Activated gamma-delta T cell (primary cell): ENCODE results near the gene UPF2.
"Not testable (repeated sequence)": the region's sequence is repeated elsewhere in the genome, so short reads cannot be mapped to it uniquely, and the experiment has no call there.

ENCODE experiments used
- DNase-seq: peaks from one replicate; lab custom pipeline; 2025; lab: John Stamatoyannopoulos, UW

UPF2 gene

DNA sequence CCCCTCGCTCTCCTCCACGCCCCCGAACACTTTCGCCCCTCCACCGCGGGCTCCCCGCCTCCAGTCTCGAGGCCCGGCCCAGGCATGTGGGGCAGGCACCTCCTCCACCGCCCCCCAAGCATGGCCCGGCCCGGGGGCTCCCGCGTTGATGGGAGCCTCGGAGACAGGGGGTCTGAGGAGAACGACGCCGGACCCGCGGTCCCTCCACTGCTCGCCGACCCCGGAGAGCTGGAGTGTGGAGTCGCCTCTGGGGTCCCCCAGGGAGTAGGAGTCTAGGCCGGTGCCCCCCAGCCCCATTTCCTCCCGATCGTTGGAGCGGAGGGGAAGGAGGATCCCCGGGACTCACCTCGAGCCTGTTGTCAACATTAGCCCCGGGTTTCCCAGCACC lies 206 bp downstream of the UPF2 start:
- DNase-seq = peak; percentile 48

DNA sequence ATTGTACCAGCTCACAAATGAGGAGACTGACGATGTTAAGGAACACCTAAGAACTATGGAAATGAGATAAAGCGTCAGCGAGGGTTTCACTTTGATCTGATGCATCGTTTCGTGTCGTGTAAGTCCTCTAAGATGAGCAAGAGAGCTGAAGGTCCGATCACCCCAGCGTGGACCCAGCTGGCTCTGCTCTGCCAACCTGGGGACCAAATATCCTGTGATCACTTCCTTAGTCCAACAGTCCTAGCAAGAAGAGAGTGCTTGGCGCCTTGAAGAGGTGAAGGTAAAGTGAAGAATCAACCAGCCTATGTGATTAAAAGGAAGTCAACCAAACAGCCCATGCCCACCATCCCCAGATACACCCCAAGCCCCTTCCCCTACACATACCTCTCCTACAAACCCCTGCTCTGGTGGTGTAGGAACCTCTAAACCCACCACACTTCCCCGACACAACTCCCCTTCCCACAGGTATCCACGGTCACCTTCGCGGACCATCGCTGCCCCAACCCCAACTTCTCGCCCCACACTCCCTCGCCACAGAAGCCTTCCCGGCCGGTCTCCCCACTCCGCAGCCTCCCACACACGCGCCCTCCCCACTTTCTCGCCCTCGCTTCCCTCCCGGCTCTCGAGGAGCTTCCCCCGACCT lies 722 bp downstream of the UPF2 start:
- DNase-seq = no peak

DNA sequence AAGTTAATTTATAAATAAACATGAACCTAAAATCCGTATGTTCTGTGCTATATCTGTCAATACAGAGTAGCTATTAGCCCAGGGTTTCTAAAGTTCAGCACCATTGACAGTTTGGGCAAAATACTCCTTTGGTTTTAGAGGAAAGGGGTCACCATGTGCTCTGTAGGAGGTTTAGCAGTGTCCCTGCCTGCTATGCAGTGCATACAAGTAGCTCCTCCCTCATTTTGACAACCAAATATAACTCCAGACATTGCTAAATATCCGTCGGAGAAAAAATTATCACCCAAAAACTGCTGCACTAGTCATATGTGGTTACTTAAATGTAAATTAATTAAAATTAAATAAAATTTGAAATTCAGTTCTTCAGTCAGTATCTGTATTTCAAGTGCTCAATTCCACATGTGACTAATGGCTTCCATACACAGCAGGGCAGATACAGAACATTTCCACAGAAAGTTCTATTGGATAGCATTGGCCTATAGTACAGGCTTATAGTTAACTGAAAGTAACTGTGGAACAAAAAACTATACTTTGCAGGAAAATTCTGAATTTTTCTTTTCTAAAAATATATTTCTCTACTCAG lies 6.4 kb downstream of the UPF2 start:
- DNase-seq = no peak

DNA sequence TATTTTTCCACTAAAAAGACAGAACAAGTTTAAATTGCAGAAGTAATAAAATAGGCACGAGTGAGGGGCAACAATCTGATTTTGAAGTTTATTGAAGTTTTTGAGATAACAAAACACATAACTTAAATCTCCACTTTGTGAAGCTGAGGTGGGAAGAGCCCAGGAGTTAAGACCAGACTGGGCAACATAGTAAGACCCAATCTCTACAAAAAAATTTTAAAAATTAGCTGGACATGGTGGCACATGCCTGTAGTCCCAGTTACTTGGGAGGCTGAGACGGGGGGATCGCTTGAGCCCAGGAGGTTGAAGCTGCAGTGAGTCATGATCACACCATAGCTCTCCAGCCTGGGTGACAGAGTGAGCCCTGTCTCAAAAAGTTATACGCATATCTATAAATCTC lies 11.2 kb downstream of the UPF2 start:
- no peak for DNase-seq

DNA sequence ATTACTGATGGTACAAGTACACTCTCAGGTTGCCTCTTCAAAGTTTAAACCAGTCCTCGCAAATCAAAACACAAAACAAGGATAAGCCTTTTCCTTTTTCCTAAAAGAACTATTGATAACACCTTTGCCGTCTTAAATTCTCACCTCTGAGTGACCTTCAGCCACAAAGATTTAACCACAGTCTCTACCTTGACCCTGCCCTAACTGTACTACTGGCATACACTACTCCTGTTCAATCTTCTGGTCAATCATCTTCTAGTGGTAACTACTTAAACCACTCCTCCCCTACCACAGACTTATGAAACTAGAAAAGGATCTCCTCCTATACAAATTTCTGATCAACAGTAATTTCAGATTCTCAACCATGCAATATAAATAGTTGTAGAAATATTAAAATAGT lies 15.1 kb downstream of the UPF2 start:
- DNase-seq = no peak

DNA sequence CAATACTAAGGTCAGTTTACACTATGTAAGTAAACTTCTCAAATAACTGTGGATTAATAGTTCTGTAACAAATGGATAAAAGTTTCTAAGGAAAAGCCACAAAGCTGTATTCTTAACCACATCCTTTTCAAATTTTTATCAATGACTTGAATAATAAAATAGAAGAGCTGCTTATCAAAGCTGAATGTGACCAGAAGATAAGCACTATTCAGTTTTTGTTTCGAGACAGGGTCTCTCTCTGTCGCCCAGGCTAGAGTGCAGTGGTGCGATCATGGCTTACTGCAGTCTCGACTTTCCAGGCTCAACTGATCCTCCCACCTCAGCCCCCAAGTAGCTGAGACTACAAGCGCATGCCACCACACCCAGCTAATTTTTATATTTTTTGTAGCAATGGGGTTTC lies 17.0 kb downstream of the UPF2 start:
- DNase-seq = no peak

DNA sequence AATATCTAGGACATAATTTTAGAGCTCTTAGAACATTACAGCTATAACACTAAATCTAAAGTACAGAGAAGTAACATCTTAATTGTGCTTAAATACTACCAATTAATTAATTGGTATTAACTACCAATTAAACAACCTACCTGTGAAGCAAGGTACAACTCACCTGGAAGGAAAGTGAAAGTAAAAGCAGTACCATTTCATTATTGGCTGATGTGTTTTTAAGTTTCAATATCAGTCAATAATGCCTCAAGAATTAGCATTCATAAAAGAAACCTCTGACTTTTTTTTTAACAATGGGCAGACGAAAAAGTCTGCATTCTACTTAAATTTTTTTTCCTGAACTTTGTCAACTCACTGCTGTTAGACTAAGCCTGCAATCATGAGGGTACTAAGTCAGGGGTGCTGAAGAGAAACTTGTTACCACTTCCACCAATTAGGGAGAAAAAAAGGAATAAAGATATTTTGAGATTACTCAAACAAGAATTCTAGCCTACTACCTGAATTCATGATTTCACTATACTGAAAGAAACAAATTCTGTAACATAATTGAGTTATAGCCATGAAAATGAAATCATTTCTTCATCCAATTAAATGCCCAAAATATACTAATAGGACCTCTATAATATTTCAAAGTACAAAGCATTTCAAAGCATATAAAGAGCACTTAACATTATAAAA lies 19.9 kb downstream of the UPF2 start:
- DNase-seq = no peak

DNA sequence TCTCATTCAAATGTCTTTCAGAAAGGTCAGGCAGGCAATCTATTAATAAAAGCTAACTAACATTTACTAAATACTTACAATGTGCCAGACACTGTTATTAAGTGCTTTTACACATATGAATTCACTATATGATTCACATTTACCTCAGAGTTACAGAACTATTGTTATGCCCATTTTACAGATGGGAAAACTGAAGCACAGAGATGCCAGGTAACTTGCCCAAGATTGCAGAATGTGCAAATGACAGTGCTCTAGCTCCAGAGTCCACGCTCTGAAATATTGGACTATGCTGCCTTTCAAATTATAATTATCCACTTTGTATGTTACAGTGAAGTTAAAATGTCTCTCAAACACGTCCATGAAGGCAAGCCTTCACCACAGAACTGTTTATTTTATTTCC lies 22.0 kb downstream of the UPF2 start:
- no peak for DNase-seq

DNA sequence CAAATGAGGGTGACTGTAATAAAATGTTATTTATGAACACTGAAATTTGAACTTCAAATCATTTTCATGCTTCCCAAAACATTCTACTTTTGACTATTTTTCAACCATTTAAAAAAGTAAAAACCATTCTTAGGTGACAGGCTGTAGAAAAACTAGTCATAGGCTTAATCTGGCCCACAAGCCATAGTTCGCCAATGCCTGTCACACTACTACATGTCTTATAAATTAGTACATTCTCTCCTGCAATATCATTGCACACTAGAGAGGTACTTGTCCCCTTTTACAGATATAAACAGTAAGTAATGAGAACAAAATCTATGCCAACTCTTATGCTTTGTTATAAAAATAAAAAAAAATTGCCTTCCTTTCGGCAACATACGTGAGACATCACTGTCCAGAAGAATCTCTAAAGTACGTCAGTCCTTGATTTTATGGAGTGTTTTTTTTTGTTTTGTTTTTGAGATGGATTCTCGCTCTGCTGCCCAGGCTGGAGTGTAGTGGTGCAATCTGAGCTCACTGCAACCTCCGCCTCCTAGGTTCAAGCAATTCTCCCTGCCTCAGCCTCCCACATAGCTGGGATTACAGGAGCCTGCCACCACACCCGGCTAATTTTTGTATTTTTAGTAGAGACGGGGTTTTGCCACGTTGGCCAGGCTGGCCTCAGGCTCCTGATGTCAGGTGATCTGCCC lies 23.2 kb downstream of the UPF2 start:
- no peak for DNase-seq

DNA sequence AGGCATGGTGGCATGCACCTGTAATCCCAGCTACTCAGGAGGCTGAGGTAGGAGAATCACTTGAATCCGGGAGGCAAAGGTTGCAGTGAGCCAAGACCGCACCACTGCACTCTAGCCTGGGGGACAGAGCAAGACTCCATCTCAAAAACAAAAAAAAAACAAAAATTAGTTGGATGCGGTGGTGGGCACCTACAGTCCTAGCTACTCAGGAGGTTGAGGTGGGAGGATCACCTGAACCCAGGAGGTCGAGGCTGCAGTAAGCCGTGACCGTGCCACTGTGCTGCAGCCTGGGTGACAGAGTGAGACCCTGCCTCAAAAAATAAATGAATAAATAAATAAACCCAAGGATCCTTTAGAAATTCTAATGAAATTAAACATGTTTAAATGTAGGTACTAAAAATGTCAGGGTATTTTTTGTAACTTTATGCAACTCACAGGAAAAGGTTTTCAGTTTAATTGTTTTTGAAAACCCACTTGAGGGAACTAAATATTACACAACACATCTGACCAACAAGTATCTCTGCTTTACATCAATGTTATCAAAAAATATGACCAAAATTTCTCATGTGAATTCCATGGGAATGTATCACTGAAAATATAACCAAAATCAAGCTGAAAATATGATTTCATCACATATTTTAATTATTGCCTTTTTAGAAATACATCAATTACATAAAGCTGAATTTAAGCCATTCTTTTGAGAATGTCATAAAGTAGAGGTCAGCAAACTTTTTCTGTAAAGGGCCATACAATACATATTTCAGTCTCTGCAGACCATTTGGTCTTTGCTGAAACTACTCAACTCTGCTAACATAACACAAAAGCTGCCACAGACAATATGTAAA lies 23.9 kb downstream of the UPF2 start:
- DNase-seq = no peak

DNA sequence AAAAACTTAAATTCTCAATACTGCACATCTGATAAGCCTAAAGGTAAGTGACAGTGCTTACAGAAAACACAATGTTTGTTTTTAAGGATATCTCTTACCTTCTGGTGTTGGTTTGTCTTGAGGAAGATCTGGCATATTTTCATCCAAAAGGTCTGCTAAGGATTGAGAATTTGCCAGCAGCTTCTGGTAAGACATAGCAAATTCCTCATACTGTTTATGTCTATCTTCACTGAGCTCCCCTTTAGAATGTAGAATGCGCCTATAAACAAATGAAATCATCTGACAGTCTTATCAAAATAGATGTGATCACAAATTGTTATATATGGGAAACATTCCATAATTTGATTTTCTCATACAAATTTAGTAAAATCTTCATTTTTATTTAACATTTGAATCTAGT lies 28.7 kb downstream of the UPF2 start:
- no peak for DNase-seq

DNA sequence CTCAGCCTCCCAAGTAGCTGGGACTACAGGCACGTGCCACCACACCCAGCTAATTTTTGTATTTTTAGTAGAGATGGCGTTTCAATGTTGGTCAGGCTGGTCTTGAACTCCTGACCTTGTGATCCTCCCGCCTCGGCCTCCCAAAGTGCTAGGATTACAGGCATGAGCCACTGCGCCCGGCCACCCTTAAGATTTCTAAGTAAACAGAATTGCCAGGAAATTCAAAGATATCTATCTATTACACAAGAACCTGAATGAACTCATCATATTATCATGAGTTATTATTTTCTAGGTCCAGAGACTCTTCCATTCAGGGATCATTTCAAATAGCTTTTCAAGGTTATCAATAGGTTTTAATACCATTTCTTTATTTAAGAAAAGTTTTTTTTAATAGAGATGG lies 29.2 kb downstream of the UPF2 start:
- DNase-seq = not testable (repeated sequence)

DNA sequence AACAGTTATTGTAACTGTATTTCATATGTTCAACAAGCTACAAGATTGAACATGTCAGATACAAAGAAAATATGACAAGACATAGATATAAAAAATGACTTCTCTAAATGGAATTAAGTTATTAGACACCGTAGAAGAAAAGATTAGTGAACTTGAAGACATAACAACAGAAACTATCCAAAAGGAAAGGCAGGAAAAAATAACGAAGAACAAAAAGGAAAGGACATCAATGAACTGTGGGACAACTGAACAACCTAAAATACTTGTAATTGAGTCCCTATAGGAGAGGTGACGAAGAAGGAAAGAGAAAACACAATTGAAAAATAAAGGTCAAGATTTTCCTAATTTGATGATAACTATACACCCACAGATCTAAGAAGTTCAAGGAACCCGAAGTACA lies 32.3 kb downstream of the UPF2 start:
- no peak for DNase-seq

DNA sequence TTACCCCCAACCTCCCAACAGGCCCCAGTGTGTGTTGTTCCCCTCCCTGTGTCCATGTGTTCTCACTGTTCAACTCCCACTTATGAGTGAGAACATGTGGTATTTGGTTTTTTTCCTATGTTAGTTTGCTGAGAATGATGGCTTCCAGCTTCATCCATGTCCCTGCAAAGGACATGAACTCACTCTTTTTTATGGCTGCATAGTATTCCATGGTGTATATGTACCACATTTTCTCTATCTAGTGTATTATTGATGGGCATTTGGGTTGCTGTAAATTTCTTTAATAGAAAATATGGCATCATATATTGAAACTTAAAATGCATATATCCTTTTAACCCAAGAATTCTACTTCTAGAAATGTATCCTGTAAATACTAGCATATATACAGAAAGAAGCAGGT lies 33.8 kb downstream of the UPF2 start:
- DNase-seq = not testable (repeated sequence)

DNA sequence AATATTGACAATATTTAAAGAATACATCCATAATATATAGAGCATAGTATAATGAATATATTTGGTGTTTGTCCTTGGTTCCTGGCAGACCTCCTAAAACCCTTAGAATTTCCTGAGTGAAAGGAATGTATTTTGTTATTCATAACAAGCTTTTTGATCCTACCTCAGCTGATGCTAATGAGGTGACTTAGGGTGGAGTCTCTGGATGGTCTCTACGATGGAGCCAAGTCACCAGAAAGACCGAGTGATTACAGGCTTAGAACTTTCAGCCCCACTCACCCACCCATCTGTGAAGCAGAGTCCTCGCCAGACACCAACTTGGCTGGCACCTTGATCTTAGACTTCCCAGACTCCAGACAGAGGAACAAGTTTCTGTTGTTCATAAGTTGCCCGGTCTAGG lies 35.9 kb downstream of the UPF2 start:
- DNase-seq = no peak

DNA sequence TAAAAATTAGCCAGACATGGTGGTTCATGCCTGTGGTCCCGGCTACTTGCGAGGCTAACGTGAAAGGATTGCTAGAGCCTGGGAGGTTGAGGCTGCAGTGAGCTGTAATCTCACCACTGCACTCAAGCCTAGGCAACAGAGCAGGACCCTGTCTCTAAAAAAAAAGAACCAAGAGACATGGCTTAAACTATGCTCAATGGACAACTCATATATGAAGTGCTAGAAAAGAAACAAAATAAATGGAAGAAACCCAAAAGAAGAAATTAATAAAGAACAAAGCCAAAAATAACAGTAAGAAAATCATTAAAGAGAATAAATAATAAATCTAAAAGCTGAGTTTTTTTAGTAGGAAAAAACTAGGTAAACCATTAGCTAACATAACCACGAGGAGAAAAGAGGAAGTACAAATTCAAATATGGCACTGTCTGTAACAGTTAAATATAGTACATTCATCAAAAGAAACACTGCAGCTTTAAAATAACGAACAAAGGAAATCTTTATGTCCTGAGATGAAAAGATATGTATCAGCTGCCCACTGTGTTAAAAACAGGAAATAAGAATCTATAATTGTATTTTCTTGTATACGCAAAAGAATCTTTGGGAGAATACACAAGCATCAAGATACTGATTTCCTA lies 48.7 kb downstream of the UPF2 start:
- no peak for DNase-seq

DNA sequence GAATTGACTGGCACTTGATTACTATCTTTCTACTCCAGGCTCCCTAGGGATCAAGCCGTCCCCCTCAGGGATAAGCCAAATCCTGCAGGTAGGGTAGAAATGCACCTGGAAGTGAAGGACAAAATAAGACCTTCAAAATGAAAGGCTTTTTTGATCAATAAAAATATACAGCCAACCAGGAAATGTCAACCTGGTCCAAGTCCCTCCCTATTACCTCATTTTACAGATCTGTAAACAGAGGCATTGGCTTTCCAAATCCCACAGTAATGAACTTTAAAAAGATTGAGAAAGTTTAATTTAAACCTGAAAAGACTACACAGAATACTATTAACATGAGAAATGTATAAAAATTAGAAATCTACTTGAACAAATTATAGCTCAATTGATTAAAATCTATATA lies 53.7 kb downstream of the UPF2 start:
- no peak for DNase-seq

DNA sequence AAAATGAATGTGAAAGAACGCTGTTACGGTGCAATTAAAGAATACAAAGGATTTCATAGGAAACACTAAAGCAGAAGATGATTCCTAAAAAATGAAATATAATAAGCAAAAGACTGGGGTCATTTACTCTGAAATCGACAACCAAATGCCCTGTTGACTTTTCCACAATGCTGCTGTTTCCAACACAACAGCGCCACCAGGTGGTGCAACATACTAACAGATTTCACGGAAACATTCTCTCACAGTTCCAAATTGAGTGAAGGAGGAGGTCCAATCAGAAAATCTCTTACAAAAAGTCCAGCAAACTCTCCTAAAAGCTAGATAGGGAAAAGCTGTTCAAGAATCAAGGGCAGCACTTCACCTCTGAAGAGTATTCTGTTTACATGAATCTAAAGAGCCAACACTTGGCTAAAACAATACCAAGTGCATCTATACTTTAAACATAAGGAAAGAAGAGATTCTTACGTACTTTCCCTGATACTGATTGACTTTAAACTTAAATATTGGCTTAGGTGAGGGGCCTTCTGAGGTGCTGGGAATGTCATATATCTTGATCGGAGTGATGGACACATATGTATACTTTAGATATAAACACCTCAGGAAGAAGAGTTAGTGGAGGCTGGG lies 55.9 kb downstream of the UPF2 start:
- no peak for DNase-seq

DNA sequence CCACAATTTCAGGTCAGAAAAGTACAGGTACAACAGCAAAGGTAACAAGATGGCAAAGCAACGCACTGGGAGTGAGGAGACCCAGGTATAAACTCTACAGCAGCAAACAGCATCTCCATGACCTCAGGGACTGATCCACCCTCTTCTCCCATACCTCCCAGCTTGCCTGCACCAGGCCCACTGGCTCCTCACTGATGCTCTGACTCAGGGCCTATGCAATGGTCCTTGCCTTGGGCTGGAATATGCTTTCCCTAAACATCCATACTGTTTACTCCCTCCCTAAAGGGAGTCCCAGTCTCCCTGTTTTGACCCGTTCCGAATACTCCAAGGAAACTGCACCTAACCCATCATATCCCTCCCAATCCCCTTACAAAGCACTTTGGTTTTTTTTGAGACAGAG lies 60.4 kb downstream of the UPF2 start:
- DNase-seq = no peak

DNA sequence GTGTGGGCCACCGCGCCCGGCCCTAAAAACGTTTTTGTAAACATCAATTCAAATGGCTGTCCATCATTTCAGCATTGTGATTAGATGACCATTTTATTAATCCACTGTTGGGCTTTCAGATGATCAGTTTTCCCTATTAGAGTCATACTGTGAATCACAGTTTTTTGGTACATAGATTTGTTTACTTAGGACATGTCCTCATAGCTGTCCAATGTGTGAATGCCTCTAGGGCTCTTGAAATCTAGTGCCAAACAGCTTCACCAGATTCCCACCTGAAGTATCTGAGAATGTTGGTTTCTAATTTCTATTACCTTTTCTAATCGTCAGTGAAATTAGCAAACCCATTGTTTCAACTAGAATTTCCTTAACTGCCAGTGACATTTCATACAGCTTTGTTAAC lies 66.8 kb downstream of the UPF2 start:
- no peak for DNase-seq

DNA sequence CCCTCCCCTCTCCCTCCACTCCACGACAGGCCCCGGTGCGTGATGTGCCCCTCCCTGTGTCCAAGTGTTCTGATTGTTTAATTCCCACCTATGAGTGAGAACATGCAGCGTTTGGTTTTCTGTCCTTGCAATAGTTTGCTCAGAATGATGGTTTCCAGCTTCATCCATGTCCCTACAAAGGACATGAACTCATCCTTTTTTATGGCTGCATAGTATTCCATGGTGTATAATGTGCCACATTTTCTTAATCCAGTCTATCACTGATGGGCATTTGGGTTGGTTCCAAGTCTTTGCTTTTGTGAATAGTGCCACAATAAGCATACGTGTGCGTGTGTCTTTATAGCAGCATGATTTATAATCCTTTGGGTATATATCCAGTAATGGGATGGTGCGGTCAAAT lies 70.1 kb downstream of the UPF2 start:
- not testable (repeated sequence) for DNase-seq
